NCI-H526 (cell line): ENCODE measurements around the gene PEX7.
A peak's percentile ranks its signal among the peaks of the same experiment; 100 is the strongest.
"Not testable (repeated sequence)": the region's sequence is repeated elsewhere in the genome, so short reads cannot be mapped to it uniquely, and the experiment has no call there.

Experiments
- DNase-seq, 2 experiments: peaks; one replicate each; lab custom pipeline; 2025; lab: John Stamatoyannopoulos, UW

The PEX7 gene, protein sequence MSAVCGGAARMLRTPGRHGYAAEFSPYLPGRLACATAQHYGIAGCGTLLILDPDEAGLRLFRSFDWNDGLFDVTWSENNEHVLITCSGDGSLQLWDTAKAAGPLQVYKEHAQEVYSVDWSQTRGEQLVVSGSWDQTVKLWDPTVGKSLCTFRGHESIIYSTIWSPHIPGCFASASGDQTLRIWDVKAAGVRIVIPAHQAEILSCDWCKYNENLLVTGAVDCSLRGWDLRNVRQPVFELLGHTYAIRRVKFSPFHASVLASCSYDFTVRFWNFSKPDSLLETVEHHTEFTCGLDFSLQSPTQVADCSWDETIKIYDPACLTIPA

DNA sequence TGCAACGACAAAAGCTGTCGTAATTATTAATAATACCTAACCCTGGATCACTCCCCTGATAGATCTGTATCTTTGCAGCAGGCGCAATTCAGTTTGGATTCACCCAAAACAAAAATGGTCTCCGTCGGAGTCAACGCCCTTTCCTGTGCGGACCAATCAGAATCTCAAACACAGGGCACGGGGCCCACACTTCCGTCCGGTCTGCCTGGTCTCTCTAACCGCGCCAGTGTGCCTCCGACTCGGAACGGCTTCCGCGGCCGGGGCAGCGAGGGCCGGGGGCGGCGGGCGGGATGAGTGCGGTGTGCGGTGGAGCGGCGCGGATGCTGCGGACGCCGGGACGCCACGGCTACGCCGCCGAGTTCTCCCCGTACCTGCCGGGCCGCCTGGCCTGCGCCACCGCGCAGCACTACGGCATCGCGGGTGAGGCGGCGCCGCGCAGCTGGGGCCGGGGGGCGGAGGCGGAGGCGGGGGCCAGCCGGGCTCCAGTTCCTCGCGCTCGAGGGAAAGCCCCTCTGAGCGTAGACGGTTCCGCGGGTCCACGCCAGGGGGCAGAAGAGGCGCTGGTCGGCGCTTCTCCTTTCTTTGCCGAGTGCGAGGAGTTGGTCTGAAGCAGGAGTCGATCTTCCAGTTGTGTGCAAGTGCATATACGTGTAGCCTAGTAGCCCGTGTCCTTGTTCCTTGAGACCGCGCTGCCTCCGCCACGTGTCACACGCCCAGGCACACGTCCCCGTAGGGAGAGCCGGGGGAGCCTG, at the start of gene PEX7:
Gene PEX7, plus strand, starts transcription at position 217 of the 752 bp plus-strand sequence. Its CDS starts 74 bp downstream, at position 291.
- peak; percentile 83 to 93 for DNase-seq

DNA sequence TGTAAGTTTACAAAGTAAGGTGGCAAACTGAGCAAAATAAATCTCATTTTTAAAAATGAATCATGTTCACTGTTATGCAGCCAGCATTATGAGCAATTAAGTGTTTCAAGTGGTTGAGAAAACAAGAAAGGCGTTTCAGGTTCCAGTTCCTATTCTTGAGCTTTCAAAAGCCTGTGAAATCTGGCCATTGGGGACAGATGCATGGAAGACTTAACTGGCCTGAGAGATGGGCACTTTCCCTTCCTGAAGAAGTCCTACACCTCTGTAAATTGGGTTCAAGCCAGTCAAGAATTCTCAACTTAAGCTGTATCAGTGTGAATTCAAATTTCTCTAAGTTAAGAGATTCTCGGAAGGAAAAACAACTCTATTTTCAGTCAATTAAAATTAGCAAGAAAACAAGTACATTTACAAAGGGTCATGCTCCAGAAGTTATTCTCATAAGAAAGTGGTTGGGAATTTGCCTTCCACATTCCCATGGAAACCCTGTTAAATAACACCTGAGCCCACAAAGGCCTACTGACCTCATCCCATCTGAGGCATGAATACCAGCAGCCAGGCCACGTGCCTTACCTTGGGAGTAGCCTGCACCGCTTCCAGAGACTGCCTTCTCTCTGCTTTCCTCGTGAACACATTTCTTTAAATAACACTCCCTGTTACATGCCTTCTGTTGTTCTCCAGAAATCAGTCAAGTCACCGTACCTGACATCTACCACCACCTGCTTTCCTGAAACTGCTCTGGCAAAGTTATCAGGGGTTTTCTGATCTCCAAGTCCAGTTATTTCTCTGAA, 49.5 kb upstream of the PEX7 start:
- DNase-seq = peak in 1 of 2 experiments; percentile 6

DNA sequence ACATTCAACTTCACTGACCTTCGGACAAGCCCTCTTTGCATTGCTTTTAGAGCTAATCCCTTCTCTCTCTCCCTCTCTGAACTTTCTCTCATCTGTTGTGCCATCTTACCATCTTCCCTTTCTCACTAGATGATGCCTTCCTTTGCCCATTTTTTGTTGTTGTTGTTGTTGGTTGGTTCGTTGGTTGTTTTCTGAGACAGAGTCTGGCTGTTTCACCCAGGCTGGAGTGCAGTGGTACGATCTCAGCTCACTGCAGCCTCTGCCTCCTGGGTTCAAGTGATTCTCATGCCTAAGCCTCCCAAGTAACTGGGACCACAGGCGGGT, 49.0 kb upstream of the PEX7 start:
- no peak for DNase-seq

DNA sequence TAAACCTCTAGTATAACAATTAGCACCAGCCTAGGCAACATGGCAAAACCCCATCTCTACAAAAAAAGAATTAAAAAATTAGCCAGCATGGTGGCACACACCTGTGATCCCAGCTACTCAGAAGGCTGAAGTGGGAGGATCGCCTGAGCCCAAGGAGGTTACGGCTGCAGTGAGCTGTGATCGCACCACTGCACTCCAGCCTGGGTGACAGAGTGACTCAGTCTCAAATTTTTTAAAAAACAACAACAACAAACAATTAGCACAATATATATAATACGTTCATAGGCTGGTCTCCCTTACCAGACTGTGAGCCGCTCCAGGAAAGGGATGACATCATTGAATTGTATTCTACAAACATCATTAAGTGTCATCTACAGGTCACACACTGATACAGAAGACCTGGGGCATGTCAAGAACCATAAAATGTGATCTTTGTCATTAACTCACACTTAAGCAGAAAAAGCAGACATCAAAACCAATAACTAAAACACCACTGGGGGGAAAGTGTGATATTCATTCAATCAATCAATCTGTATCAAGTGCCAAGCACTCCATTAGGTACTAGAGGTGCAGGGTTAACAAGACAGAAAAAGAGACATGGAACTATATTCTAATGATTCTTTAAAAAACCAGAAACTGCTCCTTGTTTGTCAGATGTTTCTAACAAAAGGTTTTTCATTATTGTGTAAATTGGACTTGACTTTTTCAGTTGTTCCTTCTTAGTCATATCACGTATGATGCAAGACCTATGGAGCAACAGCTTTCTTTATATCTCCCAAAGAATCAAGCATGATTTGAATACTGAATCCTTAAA, 48.0 kb upstream of the PEX7 start:
- no peak for DNase-seq

DNA sequence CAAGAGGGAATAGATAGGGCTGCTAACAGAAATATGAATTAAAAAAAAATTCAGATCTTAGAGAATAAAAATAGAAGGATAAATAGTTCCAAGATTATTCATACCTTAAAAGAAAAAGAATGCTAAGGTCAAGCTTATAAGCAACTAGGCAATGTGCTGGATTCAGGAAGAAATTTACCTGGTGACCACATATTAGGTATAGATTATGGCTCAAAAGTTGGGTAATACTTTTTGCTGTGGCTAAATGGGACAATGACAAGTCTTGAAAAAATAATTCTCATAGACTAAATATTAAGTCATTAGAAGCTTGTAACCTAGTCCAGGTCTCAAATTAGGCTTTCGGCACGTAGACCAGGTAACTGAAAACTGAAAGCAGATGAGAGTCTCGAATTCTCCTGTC, 47.3 kb upstream of the PEX7 start:
- no peak for DNase-seq

DNA sequence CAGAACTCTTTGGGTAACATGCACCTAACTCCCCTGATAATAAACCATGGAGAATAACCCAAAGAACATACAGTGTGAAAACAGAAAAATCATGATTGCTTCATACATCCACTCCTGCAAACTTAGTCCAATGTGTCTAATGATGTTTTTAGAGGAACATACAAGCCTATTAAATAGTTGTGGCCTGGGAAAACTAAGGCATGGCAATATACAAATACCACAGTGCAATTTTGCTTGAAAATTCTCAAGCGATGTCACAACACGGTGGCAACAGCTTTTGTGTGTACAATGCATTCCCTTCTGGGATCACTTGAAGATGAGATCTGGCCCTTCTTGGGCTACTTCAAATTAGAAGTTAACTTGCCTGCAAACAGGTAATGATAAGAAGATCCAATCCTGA, 46.8 kb upstream of the PEX7 start:
- DNase-seq = no peak

DNA sequence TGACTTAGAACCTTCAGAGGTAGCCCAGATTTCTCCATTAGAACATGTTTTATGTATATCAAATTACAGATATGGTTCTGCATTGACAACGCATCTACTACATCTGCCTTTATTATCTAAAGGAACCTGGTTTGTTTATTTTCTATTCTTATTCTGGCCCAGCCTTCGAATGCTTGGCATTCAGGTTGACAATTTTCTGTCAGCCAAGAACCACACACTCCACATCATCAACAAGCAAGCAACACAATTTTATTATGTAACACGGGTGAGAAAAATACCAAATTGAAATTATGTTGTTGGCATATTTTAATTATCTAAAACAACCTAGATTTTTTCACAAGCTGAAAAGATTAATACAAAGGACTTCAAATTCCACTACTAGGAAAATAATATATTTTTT, 44.7 kb upstream of the PEX7 start:
- DNase-seq = no peak

DNA sequence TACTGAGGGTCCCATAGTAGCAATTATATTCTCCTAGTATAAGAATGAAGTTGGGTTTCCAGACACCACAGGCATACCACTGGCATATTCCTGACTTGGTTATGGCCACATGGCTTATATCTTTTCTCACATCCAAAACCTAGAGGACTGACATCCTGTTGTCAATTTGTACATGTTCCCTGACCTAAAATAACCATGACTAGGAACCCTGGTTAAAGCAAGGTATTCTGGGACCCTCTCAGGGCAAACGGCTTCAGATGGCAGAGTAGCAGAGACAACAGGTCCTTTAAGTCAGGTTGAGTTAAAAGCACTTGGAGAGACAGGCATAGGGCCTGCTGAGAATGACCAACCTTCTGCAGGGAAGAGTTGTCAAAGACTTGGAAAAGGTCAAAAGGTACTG, 42.7 kb upstream of the PEX7 start:
- no peak for DNase-seq

DNA sequence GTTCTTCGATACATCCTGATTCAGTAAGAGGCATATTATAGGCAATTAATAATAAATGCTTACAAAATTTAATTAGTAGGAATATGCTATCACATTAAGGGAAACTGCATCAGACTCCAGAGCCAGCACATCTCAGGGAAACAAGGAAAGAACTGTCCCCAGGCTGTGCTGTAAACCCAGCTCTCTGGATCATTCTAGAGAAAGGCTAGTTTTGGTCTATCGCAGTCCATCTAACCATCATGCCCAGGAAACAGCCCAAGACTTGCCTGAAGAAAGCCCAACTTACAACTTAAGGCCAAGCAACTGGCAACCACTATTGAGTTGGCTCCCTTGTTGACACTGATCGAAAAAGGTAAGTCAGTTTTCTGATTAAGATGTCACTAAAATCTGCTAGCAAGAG, 41.4 kb upstream of the PEX7 start:
- no peak for DNase-seq

DNA sequence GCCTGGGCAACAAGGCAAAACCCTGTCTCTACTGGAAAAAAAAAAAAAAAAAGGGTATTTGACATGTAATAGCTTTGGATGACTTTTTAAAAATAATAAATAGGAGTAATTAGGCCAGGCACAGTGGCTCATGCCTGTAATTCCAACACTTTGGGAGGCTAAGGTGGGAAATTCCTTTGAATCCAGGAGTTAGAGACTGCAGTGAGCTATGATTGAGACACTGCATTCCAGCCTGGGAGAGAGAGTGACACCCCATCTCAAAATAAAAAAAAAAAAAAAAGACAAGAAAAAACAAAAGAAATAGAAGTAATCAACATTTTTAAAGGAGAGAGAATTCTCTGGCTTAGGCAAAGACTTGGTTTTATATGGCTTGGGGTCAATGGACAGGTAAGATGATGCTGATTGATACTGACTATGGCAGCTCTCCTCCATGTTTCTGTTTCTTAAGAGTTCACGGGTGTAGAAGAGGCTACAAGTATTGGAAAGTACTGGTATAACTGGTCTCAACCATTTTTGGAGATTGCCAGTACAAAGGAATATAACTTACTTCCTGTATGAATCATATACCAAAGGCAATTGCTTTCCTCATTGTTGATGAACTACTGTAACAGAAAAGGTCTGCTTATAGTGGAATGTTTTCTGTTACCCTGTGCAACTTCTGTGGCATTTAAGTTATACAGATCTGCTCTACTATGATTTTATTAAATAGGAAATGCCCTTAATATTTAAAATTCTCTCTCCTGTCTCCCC, 40.2 kb upstream of the PEX7 start:
- no peak for DNase-seq

DNA sequence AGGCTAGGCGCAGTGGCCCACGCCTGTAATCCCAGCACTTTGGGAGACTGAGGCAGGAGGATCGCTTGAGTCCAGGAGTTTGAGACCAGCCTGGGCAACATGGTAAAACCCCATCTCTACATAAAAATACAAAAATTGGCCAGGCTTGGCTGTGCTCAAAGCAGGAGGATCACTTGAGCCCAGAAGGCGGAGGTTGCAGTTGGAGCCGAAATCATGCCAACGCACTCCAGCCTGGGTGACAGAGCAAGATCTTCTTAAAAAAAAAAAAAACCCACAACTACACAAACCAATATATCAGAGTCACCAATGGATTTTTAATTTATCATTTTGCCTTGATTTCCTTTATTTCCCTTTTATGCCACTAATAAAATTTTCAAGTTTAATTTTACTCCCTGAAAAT, 39.4 kb upstream of the PEX7 start:
- DNase-seq = no peak

DNA sequence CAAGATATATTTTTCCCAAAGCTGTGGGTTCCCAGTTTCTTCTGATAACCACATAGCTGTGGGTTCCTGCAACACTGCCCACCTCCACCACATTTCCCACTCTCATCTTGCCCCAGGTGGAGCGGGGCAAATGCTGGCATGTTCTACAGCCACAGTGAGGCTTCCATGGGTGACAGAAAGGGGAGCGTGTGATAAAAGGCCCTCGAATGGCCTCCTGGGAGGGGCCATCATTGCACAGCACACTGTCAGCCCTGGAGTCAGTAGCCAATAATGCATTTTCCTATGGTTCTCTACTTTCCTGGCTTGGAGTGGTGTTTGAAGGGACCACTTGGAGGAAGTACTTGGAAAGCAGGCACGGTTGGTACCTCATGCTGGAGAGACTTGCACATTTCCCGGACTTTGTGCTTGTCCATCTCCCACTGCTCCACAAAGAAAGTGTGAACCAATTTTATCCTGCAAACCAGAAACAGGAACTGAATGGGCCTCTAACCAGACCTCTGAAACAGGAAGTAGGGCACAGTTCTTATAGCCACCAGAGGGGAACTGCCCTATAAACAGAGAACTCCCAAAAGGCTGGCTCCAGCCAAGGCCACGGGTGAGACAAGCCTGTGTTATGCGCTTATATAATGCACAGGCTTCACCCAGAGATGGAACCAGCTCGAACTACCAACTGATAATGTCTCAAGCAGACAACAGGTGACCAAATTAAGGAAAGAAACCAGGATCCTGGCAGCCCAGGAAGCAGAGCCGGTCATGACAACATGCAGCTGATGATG, 38.7 kb upstream of the PEX7 start:
- DNase-seq = no peak

DNA sequence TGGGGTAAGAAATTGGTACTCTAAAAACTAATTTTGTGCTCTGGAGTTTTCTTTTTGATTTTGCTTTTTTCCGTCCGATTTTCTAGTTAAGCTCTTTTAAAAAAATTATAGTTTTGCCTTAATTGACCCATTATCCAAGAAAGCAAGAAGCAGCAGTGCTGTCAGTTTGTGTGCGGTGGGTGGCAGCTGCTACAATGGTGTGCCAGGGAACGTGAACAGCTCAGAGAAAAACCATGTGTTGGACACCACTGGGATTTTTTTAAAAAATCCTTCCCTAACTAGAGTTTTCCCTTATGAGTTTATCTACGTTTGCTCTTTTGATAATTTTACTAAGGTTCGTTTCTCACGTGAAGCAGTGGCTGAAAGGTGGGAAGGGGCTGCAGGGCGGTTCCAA, 38.1 kb upstream of the PEX7 start:
- no peak for DNase-seq

DNA sequence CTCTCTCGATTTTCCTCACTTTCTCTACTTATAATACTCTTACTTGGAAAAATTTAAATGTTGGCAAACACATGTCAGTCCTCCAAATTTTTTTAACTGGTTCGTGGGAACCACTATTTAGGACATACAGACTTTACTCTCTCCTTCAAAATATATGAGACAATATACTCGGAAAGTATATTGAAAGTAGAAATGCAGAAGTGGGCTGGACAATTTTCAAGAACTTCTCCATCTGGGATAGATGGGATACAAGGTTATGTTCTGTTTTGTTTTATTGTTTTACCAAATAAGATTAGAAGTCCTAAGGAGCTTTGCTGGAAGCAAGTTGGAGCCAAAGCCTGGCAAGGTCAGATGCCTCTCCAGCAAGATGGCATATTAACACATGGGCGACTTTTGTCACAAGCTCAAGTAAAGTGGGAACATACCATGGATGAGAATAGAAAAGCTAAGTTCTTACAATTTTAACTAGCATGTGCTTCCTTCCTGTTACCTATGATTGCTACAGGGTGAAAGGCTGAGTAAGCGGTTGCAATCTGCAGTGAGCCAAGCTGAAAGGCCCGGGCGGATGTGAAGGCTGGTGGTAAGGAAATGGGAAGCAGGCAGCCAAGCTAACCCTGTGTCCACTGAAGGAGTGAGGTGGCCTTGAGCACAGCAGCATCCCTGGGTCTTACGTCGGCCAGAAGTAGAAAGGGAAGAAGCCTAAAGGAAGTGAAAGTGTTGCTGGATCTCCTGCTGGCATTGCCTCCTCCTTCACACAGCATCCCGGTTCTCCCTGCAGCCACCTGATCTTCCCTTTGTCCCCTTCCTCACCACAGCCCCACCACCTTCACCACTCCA, 37.3 kb upstream of the PEX7 start:
- no peak for DNase-seq

DNA sequence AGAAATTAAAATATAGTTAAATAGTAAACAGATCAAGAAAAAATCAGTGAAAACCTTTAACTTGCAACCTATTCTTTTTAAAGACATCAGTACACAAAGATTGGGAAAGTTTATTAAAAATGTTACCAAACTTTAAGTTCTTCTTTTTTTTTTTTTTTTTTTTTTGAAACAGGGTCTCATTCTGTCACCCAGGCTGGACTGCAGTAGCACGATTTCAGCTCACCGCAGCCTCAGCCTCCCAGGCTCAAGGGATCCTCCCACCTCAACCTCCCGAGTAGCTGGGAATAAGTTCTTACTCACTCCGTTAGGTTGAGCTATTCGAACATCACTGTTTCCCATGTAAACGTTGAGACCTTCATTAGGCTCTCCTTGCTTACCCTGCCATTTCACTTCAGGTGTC, 35.7 kb upstream of the PEX7 start:
- DNase-seq = no peak

DNA sequence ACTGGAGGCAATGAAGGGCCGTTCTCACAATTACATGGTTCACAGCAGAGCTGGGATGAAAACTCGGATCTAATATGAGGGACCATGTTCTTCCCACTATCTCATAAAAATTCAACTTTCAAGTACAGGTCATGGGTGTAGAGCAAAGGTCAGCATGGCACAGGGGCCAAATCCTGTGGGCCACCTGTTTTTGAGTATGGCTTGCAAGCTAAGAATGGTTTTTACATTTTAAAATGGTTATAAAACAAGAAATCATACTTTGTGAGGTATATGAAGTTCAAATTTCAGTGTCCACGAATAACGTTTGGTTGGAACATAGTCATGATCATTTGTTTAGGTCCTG, 34.7 kb upstream of the PEX7 start:
- no peak for DNase-seq

DNA sequence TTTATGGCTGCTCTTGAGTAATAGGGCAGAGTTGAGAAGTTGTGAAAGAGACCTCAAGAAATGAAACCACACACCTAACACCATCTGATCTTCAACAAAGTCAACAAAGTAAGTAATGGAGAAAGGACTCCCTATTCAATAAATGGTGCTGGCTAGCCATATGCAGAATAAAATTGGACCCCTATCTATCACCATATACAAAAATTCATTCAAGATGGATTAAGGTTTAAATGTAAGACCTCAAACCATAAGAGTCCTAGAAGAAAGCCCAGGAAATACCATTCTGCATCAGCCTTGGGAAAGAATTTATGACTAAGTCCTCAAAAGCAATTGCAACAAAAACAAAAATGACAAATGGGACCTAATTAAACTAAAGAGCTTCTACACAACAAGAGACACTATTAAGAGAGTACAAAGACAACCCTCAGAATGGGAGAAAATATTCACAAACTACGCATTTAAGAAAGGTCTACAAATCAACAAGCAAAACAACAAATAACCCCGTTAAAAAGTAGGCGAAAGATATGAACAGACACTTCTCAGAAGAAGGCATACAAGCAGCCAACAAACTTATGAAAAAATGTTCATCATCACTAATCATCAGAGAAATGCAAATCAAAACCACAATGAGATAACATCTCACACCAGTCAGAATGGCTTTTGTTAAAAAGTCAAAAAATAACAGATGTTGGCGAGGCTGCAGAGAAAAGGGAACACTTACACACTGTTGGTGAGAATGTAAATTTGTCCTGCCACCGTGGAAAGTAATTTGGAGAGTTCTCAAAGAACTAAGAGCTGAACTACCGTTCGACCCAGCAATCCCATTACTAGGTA, 34.1 kb upstream of the PEX7 start:
- DNase-seq = no peak

DNA sequence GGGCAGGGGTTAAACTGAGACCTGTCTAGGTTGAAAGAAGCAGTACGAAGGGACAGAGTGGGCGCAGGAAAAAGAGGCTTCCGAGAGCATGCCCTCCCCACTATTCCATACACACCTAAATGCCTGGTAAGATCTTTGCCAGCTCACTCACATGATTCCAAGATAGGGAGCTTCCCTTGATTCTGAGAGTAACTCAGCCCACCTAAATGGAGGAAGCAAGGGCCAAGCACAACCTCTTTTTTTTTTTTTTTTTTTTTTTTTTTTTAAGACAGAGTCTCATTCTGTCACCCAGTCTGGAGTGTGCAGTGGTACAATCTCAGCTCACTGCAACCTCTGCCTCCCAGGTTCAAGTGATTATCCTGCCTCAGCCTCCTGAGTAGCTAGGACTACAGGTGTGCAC, 33.0 kb upstream of the PEX7 start:
- DNase-seq = not testable (repeated sequence)
